CD14-positive monocyte (primary cell): Measurements from ENCODE around the gene ADAMTSL2. TPM values are rescaled to one million over a fixed set of nuclear protein-coding genes. Genes with fewer than 3 reads are reported as not detected.

Source experiments
- DNase-seq, 3 donors: peaks; one replicate each; pipeline ENCODE4 v3.0.0-alpha.2; 2011 to 2022
- H2AFZ ChIP-seq: 2 replicates; pipeline ENCODE4 v1.6.0; 2012; ENCODE audit warnings: mild to moderate bottlenecking, low read depth, low read length, inconsistent platforms; ENCODE audit not compliant: insufficient read depth, poor library complexity, severe bottlenecking
- H3K27ac ChIP-seq, 2 donors: 1 replicate in 1 of 2; 2 replicates in 1 of 2; pipeline ENCODE4 v1.5.1; 2012 to 2013; ENCODE audit warnings: low read length in 2 of 2, control low read depth in 1 of 2, inconsistent platforms in 1 of 2, low read depth in 1 of 2, mild to moderate bottlenecking in 1 of 2
- H3K27me3 ChIP-seq, 2 donors: one replicate each; pipeline versions ENCODE4 v1.6.0 to v1.6.1; 2011 to 2013; ENCODE audit warnings: low read length in 2 of 2; ENCODE audit not compliant: control insufficient read depth in 2 of 2, insufficient read depth in 2 of 2
- H3K36me3 ChIP-seq, 2 donors: replicated peaks in 1 of 2; 1 replicate in 1 of 2; 2 replicates in 1 of 2; pipeline versions ENCODE4 v1.5.1 to v1.6.1; 2012 to 2013; ENCODE audit warnings: low read length in 2 of 2, control low read depth in 1 of 2, inconsistent platforms in 1 of 2, mild to moderate bottlenecking in 1 of 2; ENCODE audit not compliant: insufficient read depth in 2 of 2, control insufficient read depth in 1 of 2
- H3K4me1 ChIP-seq, 2 donors: 1 replicate in 1 of 2; 2 replicates in 1 of 2; pipeline versions ENCODE4 v1.5.1 to v1.6.1; 2012 to 2013; ENCODE audit warnings: low read length in 2 of 2, control low read depth in 1 of 2, inconsistent platforms in 1 of 2, mild to moderate bottlenecking in 1 of 2, moderate library complexity in 1 of 2; ENCODE audit not compliant: insufficient read depth in 2 of 2, control insufficient read depth in 1 of 2
- H3K4me2 ChIP-seq: replicated peaks from 2 replicates; pipeline ENCODE3; 2012; ENCODE audit warnings: low read length, moderate library complexity, mild to moderate bottlenecking; ENCODE audit not compliant: poor library complexity, severe bottlenecking; ENCODE audit errors: extremely low read depth
- H3K4me3 ChIP-seq, 3 experiments: fragments of 200-600 bp in 1 of 3; sonication (generic) in 1 of 3; replicated peaks in 1 of 3; 1 replicate in 2 of 3; 2 replicates in 1 of 3; pipeline ENCODE4 v1.5.1; 2011 to 2013; ENCODE audit warnings: low read length in 3 of 3, mild to moderate bottlenecking in 3 of 3, control low read depth in 2 of 3, low read depth in 2 of 3, inconsistent platforms in 1 of 3, moderate library complexity in 1 of 3
- H3K79me2 ChIP-seq: 2 replicates; pipeline ENCODE4 v1.6.0; 2012; ENCODE audit warnings: mild to moderate bottlenecking, control low read depth, inconsistent platforms, low read length, moderate library complexity; ENCODE audit not compliant: insufficient read depth
- H3K9ac ChIP-seq: 2 replicates; pipeline ENCODE4 v1.6.0; 2017; ENCODE audit warnings: low read length, mild to moderate bottlenecking; ENCODE audit not compliant: insufficient read depth, poor library complexity, severe bottlenecking
- H3K9me3 ChIP-seq, 2 donors: replicated peaks in 1 of 2; 1 replicate in 1 of 2; 2 replicates in 1 of 2; pipeline versions ENCODE4 v1.5.1 to v1.6.1; 2012 to 2013; ENCODE audit warnings: low read length in 2 of 2, control low read depth in 1 of 2; ENCODE audit not compliant: control insufficient read depth in 1 of 2, insufficient read depth in 1 of 2
- H4K20me1 ChIP-seq: 2 replicates; pipeline ENCODE4 v1.6.0; 2012; ENCODE audit warnings: mild to moderate bottlenecking, low read length, control low read depth, moderate library complexity; ENCODE audit not compliant: insufficient read depth
- H3K27ac Mint-ChIP-seq, 7 donors: one replicate each; pipeline ENCODE4 v1.8.0; 2020; ENCODE audit warnings: mild to moderate bottlenecking in 7 of 7, mixed read lengths in 7 of 7, moderate library complexity in 6 of 7, inconsistent platforms in 2 of 7
- H3K27me3 Mint-ChIP-seq, 3 donors: one replicate each; pipeline ENCODE4 v1.8.0; 2021 to 2022; ENCODE audit warnings: low read depth in 3 of 3, mild to moderate bottlenecking in 3 of 3, mixed read lengths in 3 of 3, moderate library complexity in 3 of 3, inconsistent platforms in 1 of 3
- H3K36me3 Mint-ChIP-seq, 2 donors: one replicate each; pipeline ENCODE4 v1.8.0; 2020; ENCODE audit warnings: mixed read lengths in 2 of 2, inconsistent platforms in 1 of 2, mild to moderate bottlenecking in 1 of 2
- H3K4me1 Mint-ChIP-seq: one replicate; pipeline ENCODE4 v1.8.0; 2020; ENCODE audit warnings: mild to moderate bottlenecking, mixed read lengths
- H3K4me3 Mint-ChIP-seq, 2 donors: one replicate each; pipeline ENCODE4 v1.8.0; 2020; ENCODE audit warnings: mild to moderate bottlenecking in 2 of 2, mixed read lengths in 2 of 2, moderate library complexity in 1 of 2
- H3K9me3 Mint-ChIP-seq, 7 donors: one replicate each; pipeline ENCODE4 v1.8.0; 2020 to 2022; ENCODE audit warnings: mixed read lengths in 7 of 7, mild to moderate bottlenecking in 6 of 7, moderate library complexity in 6 of 7, inconsistent platforms in 2 of 7
- CTCF ChIP-seq: fragments of 200-600 bp; IDR thresholded peaks from one replicate; pipeline ENCODE4 v1.8.0; 2022; ENCODE audit warnings: antibody characterized with exemption, mild to moderate bottlenecking
- WGBS: methylation state at CpG from one replicate; pipeline ENCODE4 v1.1.5; 2013; ENCODE audit warnings: missing lambda C conversion rate; ENCODE audit not compliant: insufficient coverage; 5-methylcytosine and 5-hydroxymethylcytosine counted together
- intact Hi-C, 2 donors: fragments of 100-400 bp; cut with micrococcal nuclease; formaldehyde crosslinking; loops; one replicate each; pipeline versions ENCODE4 v1.15.0 to v1.15.1; 2023
- polyA plus RNA-seq, 3 donors: library from polyadenylated mRNA; depleted of rRNA in 1 of 3; unstranded in 2 of 3; stranded (reverse) in 1 of 3; fragments of 300-500 nt in 2 of 3; fragments of >200 nt in 1 of 3; fragmentation: Illumina TruSeq in 2 of 3; gene quantifications; 1 replicate in 2 of 3; 2 replicates in 1 of 3; pipeline ENCODE4 v1.2.3, GENCODE V29; 2012 to 2021

The ADAMTSL2 gene
- polyA plus RNA-seq, 3 donors: 0.08 TPM; not detected in 2

GRCh38 chr9:133499132-133499891 is 35.2 kb upstream of the ADAMTSL2 start:
- intact Hi-C loops: no loop called here
- H3K27ac Mint-ChIP-seq: no peak overlapping the region
- 86% methylated on average over 19 of the region's 19 CpGs for WGBS
- H3K9me3 ChIP-seq: peaks cover 7 to 16% of the 10 kb centered on the region in 2 donors
- peaks cover 0 to 2% of the 10 kb centered on the region in 2 donors for H3K27me3 ChIP-seq
- H3K4me2 ChIP-seq: no peak overlapping the region
- no peaks in the 10 kb centered on the region for H3K36me3 Mint-ChIP-seq
- no peaks in the 10 kb centered on the region for H3K79me2 ChIP-seq
- no peaks in the 10 kb centered on the region for H3K4me1 Mint-ChIP-seq
- no peak overlapping the region for H3K9ac ChIP-seq
- DNase-seq: no peak
- H3K4me1 ChIP-seq: no peaks in the 10 kb centered on the region
- no peak overlapping the region for H3K27ac ChIP-seq
- H3K4me3 ChIP-seq: no peak overlapping the region
- H3K4me3 Mint-ChIP-seq: no peak overlapping the region
- no peaks in the 10 kb centered on the region for H4K20me1 ChIP-seq
- no peak overlapping the region for H2AFZ ChIP-seq
- TF ChIP-seq CTCF: no peak
- peaks cover 6 to 27% (median 20%) of the 10 kb centered on the region in 7 donors for H3K9me3 Mint-ChIP-seq
- H3K36me3 ChIP-seq: no peaks in the 10 kb centered on the region
- peaks cover 0 to 9% (median 4%) of the 10 kb centered on the region in 3 donors for H3K27me3 Mint-ChIP-seq

GRCh38 chr9:133499892-133500270 is 34.6 kb upstream of the ADAMTSL2 start:
- 85% methylated on average over 12 of the region's 12 CpGs for WGBS
- no peak overlapping the region for H3K27ac Mint-ChIP-seq

More at GRCh38 chr9:133499892-133500270, 34.6 kb upstream of the ADAMTSL2 start:
- no peak overlapping the region for H3K4me2 ChIP-seq
- no peak overlapping the region for H3K4me3 ChIP-seq
- H3K4me1 Mint-ChIP-seq: no peaks in the 10 kb centered on the region
- H3K9ac ChIP-seq: no peak overlapping the region
- peaks cover 6 to 27% (median 20%) of the 10 kb centered on the region in 7 donors for H3K9me3 Mint-ChIP-seq
- H3K27ac ChIP-seq: no peak overlapping the region
- no peak overlapping the region for H3K4me3 Mint-ChIP-seq
- no peaks in the 10 kb centered on the region for H3K36me3 Mint-ChIP-seq
- peaks cover 0 to 9% (median 4%) of the 10 kb centered on the region in 3 donors for H3K27me3 Mint-ChIP-seq
- H3K79me2 ChIP-seq: no peaks in the 10 kb centered on the region
- TF ChIP-seq CTCF: no peak
- H3K27me3 ChIP-seq: peaks cover 0 to 2% of the 10 kb centered on the region in 2 donors
- H3K9me3 ChIP-seq: peaks cover 7 to 16% of the 10 kb centered on the region in 2 donors
- DNase-seq: no peak
- no peaks in the 10 kb centered on the region for H3K36me3 ChIP-seq
- no peak overlapping the region for H2AFZ ChIP-seq
- H4K20me1 ChIP-seq: no peaks in the 10 kb centered on the region
- intact Hi-C loops: no loop called here
- no peaks in the 10 kb centered on the region for H3K4me1 ChIP-seq
